Ovary (tissue), 9 donors: ENCODE results near the gene KBTBD12. TPM values are rescaled to one million over a fixed set of nuclear protein-coding genes. Genes with fewer than 3 reads are reported as not detected.

Source experiments
- DNase-seq, 5 donors: peaks; one replicate each; pipeline ENCODE4 v3.0.0-alpha.2; 2019 to 2020
- H3K27ac ChIP-seq, 2 donors: fragments of 200-600 bp; one replicate each; pipeline versions ENCODE4 v1.5.1 to v1.8.0; 2019 to 2022
- H3K27me3 ChIP-seq: fragments of 200-600 bp; one replicate; pipeline ENCODE4 v1.8.0; 2022
- H3K36me3 ChIP-seq: fragments of 200-600 bp; sonication (generic); one replicate; pipeline ENCODE4 v1.5.1; 2019
- H3K4me1 ChIP-seq: one replicate; pipeline ENCODE4 v1.8.1; 2013; ENCODE audit warnings: mild to moderate bottlenecking, moderate library complexity; ENCODE audit not compliant: insufficient read depth
- H3K4me3 ChIP-seq: fragments of 200-600 bp; sonication (generic); one replicate; pipeline ENCODE4 v1.5.1; 2017
- H3K9me3 ChIP-seq, 2 donors: fragments of 200-600 bp in 1 of 2; sonication (generic) in 1 of 2; one replicate each; pipeline versions ENCODE4 v1.5.1 to v1.8.1; 2013 to 2019; ENCODE audit warnings: mild to moderate bottlenecking in 1 of 2, moderate library complexity in 1 of 2
- EP300 ChIP-seq: sonication (generic); formaldehyde crosslinking; IDR thresholded peaks from one replicate; pipeline ENCODE4 v1.6.1; 2017; ENCODE audit warnings: antibody characterized with exemption
- POLR2A ChIP-seq: fragments of 450-650 bp; IDR thresholded peaks from one replicate; pipeline ENCODE4 v1.6.1; 2017; ENCODE audit warnings: antibody characterized with exemption, mild to moderate bottlenecking, moderate library complexity
- WGBS, 3 donors: extraction: QIAGEN DNeasy Blood & Tissue Kit in 1 of 3; methylation state at CpG; one replicate each; pipeline versions ENCODE4 v1.1.5 to v1.1.7; 2013 to 2017; 5-methylcytosine and 5-hydroxymethylcytosine counted together
- intact Hi-C, 4 donors: fragments of 100-400 bp; cut with DNase I; formaldehyde crosslinking; loops; one replicate each; pipeline versions ENCODE4 v1.11.0 to v1.15.1; 2022 to 2023
- polyA plus RNA-seq, 2 donors: library from polyadenylated mRNA; stranded (reverse); fragments of 200-250 nt in 1 of 2; fragments of 350-450 nt in 1 of 2; fragmentation: Illumina TruSeq in 1 of 2; extraction: RNeasy Lipid Tissue Mini Kit (QIAGEN cat#74804) in 1 of 2; gene quantifications; one replicate each; pipeline ENCODE4 v1.2.3, GENCODE V29; 2013 to 2014
- total RNA-seq, 7 donors: library from RNA; depleted of rRNA in 2 of 7; stranded (reverse); fragments of >200 nt in 2 of 7; fragmentation: NEBNext Ultra II Directional in 3 of 7; extraction: Animal tissue kit (Norgen Biotek cat#: 25700) in 3 of 7; gene quantifications; one replicate each; pipeline versions ENCODE4 v1.1.0 to v1.2.4, GENCODE V29; 2016 to 2023
- TF ChIP-seq, protein P1 (sequence below), 3 donors: fragments of 450-650 bp in 2 of 3; fragments of 200-600 bp in 1 of 3; IDR thresholded peaks; one replicate each; pipeline versions ENCODE4 v1.5.1 to v1.8.0; 2016 to 2022; ENCODE audit warnings: antibody characterized with exemption in 3 of 3, mild to moderate bottlenecking in 1 of 3
- donor health status: DM: no; HTN: no; CAD: no; lungs with moderate emphysema.
- donor health status: DM: no; HTN: no; CAD: no.
- donor health status: Bipolar disorder and iron deficiency.
- donor health status: DM: yes; HTN: yes; CAD: no.
- donor health status: DM: no; HTN: no; CAD: no.
- donor health status: DM: yes; HTN: yes; CAD: no.

Gene KBTBD12
- total and polyA plus RNA-seq, 9 donors, result 0.12 to 1.1 (median 0.42) TPM; not detected in 2

DNA sequence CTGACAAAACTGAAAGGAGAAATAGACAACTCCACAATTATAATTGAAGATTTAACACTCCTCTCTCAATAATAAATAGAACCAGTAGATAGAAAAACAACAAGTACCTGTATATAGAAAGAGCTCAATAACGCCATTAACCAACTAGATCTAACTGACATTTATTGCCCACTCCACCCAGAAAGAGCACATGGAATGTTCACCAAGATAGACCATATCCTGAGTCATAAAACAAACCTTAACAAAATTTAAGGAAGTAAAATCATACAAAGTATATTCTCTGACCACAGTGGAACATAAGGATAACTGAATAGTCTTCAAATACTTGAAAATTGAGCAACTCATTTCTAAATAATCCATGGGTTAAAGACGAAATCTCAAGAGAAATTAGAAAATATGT, 25.1 kb downstream of the KBTBD12 start:
- no peak for DNase-seq
- Histone ChIP-seq H3K27me3 (no peaks in the 10 kb centered on the region), H3K27ac (no peak overlapping the region), H3K36me3 (no peaks in the 10 kb centered on the region), H3K4me1 (no peaks in the 10 kb centered on the region), H3K9me3 (no peaks in the 10 kb centered on the region), H3K4me3 (no peak overlapping the region)
- WGBS, 3 donors, result 78 to 79% (median 78%) methylated on average over 2 of the region's 2 CpGs
- TF ChIP-seq POLR2A (no peak), EP300 (no peak)
- TF ChIP-seq, protein P1, sequence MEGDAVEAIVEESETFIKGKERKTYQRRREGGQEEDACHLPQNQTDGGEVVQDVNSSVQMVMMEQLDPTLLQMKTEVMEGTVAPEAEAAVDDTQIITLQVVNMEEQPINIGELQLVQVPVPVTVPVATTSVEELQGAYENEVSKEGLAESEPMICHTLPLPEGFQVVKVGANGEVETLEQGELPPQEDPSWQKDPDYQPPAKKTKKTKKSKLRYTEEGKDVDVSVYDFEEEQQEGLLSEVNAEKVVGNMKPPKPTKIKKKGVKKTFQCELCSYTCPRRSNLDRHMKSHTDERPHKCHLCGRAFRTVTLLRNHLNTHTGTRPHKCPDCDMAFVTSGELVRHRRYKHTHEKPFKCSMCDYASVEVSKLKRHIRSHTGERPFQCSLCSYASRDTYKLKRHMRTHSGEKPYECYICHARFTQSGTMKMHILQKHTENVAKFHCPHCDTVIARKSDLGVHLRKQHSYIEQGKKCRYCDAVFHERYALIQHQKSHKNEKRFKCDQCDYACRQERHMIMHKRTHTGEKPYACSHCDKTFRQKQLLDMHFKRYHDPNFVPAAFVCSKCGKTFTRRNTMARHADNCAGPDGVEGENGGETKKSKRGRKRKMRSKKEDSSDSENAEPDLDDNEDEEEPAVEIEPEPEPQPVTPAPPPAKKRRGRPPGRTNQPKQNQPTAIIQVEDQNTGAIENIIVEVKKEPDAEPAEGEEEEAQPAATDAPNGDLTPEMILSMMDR (IDR thresholded peaks at IDR 0.05), result no peak
- intact Hi-C loops, result no loop called here

DNA sequence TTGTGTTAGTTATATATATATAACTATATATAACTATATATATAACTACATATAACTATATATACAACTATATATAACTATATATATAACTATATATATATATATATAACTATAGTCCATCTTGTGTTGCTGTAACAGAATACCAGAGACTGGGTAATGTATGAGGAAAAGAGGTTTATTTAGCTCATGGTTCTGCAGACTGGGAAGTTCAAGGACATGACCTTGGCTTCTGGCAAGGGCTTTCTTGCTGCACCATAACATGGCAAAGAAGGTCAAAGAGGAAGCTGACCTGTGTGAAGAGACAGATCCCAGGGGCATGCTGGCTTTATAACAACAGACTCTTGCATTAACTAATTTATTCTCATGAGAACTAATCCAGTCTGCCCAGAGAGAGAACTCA, 27.6 kb downstream of the KBTBD12 start:
- Histone ChIP-seq H3K9me3 (no peaks in the 10 kb centered on the region), H3K4me1 (no peaks in the 10 kb centered on the region), H3K4me3 (no peak overlapping the region), H3K27ac (no peak overlapping the region), H3K36me3 (no peaks in the 10 kb centered on the region), H3K27me3 (no peaks in the 10 kb centered on the region)
- TF ChIP-seq, protein P1 (IDR thresholded peaks at IDR 0.05), result no peak
- TF ChIP-seq POLR2A, result no peak
- no peak for TF ChIP-seq EP300
- intact Hi-C loops, result no loop called here
- DNase-seq, result no peak

DNA sequence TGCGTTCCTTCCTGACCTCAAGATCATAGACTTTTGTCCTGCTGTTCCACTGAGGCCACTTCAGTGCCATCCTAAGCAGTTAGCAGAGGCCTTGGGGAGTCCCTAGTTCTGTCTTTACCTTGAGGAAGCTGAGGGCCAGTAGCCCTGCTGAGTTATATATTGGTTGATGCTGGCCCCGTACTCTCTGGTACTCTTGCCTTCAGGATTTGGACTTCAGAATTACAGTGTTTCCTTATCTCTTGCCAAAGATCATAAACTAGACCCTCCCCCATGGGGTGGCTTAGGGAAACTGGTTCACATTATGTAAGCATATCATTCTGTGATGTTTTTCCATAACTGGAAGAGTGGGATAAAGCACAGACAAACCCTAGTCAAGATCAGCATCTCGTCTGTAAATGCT, 33.2 kb downstream of the KBTBD12 start:
- H3K27ac ChIP-seq, result no peak overlapping the region
- no peaks in the 10 kb centered on the region for H3K27me3 ChIP-seq
- no peaks in the 10 kb centered on the region for H3K4me1 ChIP-seq
- no peaks in the 10 kb centered on the region for H3K9me3 ChIP-seq
- H3K36me3 ChIP-seq, result no peaks in the 10 kb centered on the region
- TF ChIP-seq POLR2A (no peak), EP300 (no peak)
- TF ChIP-seq, protein P1 (IDR thresholded peaks at IDR 0.05), result no peak
- intact Hi-C loops, result no loop called here
- no peak overlapping the region for H3K4me3 ChIP-seq
- WGBS, 3 donors, result 81 to 85% (median 85%) methylated on average over 3 of the region's 3 CpGs
- no peak for DNase-seq

DNA sequence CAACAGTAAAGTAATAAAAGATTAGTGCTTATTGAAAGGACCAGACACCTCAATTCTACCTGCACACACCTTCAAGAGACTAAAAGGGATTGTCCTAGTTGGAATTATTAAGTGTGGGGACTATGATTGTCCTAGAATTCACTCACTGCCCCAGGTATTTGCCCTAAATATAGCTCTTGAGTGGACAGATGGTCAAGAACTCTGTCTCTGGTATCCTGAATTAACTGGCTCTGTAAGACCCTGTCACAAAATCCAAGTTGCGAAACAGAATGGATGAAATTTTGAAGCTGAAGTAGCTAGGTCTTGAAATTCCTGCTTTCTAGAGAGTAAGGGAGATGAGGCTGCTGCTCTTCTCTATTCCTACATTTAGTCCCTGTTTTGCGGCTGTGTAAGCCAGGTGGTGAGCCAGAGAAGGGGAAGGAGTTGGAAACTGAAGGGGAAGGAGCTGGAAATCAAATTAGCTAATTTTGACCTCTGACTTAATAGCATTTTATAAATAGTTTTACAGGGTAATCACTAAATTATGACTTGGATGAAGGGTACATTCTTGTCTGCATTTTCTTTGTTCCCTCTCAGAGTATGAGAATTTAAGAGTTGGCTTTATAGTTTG, 34.5 kb downstream of the KBTBD12 start:
- Histone ChIP-seq H3K4me3 (no peak overlapping the region), H3K4me1 (no peaks in the 10 kb centered on the region), H3K27me3 (no peaks in the 10 kb centered on the region), H3K36me3 (no peaks in the 10 kb centered on the region), H3K9me3 (no peaks in the 10 kb centered on the region), H3K27ac (no peak overlapping the region)
- WGBS, 3 donors, result 76 to 92% (median 82%) methylated on average over 2 of the region's 2 CpGs
- TF ChIP-seq POLR2A (no peak), EP300 (no peak)
- TF ChIP-seq, protein P1 (IDR thresholded peaks at IDR 0.05), result no peak
- intact Hi-C loops, result no loop called here
- DNase-seq, result no peak
